Fibroblast of lung (primary cell): ENCODE measurements around the gene LSM8.

Source experiments
- CTCF ChIP-seq, 2 donors: IDR thresholded peaks in 1 of 2; conservative IDR thresholded peaks in 1 of 2; 1 replicate in 1 of 2; 2 replicates in 1 of 2; pipeline ENCODE4 v1.5.1; 2011 to 2012; ENCODE audit warnings: low read length in 2 of 2, control low read depth in 1 of 2, inconsistent platforms in 1 of 2, low read depth in 1 of 2, mild to moderate bottlenecking in 1 of 2
- EZH2 ChIP-seq: IDR thresholded peaks from 2 replicates; pipeline ENCODE4 v1.5.1; 2012; ENCODE audit warnings: low read length, control low read depth, mild to moderate bottlenecking; ENCODE audit errors: missing control alignments

- no peak for TF ChIP-seq CTCF (conservative IDR thresholded peaks at IDR 0.05 in 1 of 2, IDR thresholded peaks at IDR 0.05 in 1 of 2; ENCODE audit: low read depth in 1 of 2, low read length in 2 of 2)
- TF ChIP-seq EZH2, result no peak
Observed at GRCh38 chr7:118151671-118152070, 32.3 kb upstream of the LSM8 start.
